ENCODE measurements around the gene APOL6. TPM values are rescaled to one million over a fixed set of nuclear protein-coding genes. Genes with fewer than 3 reads are reported as not detected.
"Not testable (repeated sequence)": the region's sequence is repeated elsewhere in the genome, so short reads cannot be mapped to it uniquely, and the experiment has no call there.

The APOL6 gene
- total RNA-seq, 1 experiment from 2014 or later, result 5.1 TPM

GRCh38 chr22:35616043-35616442 lies 32.2 kb upstream of the APOL6 start:
- no peak for DNase-seq (ENCODE audit: extremely low read depth, low read depth)

DNA sequence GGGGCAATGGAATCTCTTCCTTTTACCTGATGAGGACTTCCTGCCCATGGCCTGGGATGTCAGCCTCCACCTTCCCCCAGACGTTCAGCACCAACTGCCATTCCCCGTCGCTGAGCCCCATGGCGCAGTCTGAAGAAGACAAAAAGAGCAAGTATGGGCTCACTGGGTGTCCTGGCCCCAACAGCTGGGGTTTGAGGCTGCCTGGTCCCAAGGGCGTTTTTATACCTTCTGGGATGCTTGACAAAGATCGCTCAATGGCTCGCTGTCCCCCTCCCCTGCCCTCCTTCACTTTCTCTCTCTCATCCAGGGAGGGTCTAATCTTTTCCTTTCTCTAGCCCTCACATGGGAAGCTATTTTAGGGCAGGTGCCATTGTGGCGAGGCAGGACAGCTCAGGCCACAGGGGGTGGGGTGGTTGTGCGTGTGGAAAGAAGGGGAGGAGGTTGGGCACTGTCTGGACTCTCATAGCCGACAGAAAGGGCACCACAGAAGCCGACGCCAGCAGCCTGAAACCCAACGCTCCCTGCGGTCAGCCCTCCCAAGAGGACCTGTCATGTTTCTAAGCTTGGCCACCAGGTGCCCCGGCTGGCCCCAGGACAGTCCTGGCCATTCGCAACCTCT lies 31.0 kb upstream of the APOL6 start, which contains the start of gene MB:
MB (minus strand) TSS at position 193 of the 619 bp plus-strand sequence; CDS start at position 121, 72 bp downstream.
- no peak for DNase-seq (ENCODE audit: extremely low read depth, low read depth)

DNA sequence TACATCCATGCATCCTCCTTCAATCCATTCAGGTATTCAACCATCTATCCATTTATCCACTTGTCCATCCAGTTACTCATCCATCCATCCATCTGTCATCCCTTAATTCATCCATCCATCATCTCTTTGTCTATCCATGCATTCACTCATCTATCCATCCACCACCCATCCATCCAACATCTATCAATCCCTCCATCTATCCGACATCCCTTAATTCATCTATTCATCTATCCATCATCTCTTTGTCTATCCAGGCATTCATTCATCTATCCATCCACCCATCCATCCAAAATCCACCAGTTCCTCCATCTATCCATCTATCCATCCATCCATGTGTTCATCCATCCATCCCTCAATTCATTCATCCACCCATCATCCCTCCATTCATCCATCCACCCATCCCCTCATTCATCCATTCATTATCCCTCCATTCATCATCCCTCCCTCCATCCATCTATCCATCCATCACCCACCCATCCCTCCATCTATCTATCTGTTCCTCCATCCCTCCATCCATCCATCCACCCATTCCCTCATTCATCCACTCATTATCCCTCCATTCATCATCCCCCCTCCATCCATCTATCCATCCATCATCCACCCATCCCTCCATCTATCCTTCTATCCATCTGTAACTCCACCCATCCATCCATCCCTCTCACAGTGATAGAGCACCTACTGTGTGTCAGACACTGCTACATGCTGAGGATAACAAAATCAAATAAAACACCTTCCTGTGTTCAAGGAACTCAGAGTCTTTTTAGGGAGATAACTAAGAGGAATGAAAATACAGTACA lies 29.6 kb upstream of the APOL6 start:
- DNase-seq (ENCODE audit: extremely low read depth, low read depth), result no peak

GRCh38 chr22:35619336-35620094 lies 28.7 kb upstream of the APOL6 start:
- DNase-seq (ENCODE audit: extremely low read depth, low read depth), result no peak

DNA sequence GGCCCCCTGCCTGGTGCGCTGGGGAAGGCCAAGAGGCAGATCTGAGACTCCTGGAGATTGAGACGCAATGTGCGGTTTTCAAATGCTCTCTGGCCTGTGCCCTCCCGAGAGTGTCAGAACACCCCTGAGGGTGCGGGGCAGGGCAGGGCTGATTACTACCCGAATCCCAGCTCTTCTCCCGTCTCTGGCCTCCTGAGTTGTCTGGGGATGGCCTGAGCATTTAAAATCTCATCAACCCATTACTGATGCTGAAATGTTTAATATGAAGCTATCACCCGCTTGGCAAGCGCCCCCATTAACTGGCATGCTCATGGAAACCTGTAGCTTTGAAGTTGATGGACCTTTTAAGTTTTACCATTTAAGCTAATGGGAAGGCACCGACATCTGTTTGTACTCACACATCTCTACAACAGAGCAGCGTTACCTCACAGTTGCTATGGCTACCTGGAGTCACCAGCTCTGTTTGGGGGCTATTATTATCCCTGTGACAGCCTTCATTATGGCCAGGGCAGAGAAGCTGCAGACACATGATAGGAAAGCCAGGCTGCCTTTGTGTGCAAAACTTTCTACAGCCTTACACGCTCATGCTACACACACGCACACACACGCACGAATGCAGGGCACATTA lies 27.5 kb upstream of the APOL6 start:
- DNase-seq (ENCODE audit: extremely low read depth, low read depth), result no peak

GRCh38 chr22:35621451-35621850 lies 26.8 kb upstream of the APOL6 start:
- no peak for DNase-seq (ENCODE audit: extremely low read depth, low read depth)

GRCh38 chr22:35622191-35622913 lies 25.9 kb upstream of the APOL6 start:
- no peak for DNase-seq (ENCODE audit: extremely low read depth, low read depth)

DNA sequence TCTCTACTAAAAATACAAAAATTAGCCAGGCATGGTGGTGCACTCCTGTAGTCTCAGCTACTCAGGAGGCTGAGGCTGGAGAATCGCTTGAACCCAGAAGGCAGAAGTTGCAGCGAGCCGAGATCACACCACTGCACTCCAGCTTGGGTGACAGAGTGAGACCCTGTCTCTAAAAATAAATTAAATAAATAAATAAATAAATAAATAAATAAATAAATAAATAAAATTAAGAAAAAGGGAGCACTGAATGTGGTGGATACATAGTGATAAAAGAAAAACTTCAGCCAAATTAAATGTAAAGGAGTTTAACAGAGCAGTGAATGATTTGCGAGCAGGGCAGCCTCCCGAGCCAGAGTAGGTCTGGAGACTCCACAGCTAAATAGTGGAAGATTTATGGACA lies 24.4 kb upstream of the APOL6 start:
- DNase-seq (ENCODE audit: extremely low read depth, low read depth), result not testable (repeated sequence)

DNA sequence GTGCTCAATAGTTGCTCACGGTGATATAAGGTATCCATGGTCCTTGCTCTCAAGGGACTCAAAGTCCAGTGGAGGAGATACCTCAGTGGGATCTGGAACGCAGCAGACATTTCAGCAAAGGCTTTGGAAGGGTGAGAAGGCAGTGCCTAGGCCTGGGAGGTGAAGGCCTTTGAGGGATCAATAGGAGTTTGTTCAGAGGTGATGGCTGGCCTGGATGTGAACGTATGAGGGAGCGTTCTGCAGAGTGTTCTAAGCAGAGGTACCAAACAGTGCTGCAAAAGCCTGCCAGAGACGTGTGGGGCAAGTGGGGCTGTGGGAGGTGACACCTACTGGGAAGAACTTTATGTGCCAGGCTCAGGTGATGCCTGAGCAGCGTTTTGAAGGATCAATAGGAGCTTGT lies 23.7 kb upstream of the APOL6 start:
- no peak for DNase-seq (ENCODE audit: extremely low read depth, low read depth)

- DNase-seq (ENCODE audit: extremely low read depth, low read depth), result no peak
Measured at GRCh38 chr22:35625763-35626432, 22.3 kb upstream of the APOL6 start.

GRCh38 chr22:35627267-35628041 lies 20.8 kb upstream of the APOL6 start:
- DNase-seq (ENCODE audit: extremely low read depth, low read depth), result peak; percentile 69

DNA sequence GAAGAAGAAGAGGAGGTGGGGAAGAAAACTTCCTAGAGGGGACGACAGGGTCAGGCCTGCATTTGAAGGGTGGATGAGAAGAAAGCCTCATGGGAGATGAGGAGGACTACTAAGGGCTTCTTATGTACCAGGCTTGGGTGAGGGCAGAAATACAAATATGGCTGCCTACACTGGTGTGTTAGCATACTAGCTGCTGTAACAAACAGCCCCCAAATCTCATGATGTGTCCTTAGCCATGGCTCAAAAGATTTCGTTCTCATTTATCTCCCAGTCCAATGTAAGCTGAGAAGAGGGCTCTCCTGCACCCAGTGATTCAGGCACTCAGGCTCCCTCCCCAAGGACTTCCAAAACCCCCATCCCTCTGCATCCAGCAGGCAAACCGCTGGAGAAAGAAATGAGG lies 19.5 kb upstream of the APOL6 start:
- no peak for DNase-seq (ENCODE audit: extremely low read depth, low read depth)

DNA sequence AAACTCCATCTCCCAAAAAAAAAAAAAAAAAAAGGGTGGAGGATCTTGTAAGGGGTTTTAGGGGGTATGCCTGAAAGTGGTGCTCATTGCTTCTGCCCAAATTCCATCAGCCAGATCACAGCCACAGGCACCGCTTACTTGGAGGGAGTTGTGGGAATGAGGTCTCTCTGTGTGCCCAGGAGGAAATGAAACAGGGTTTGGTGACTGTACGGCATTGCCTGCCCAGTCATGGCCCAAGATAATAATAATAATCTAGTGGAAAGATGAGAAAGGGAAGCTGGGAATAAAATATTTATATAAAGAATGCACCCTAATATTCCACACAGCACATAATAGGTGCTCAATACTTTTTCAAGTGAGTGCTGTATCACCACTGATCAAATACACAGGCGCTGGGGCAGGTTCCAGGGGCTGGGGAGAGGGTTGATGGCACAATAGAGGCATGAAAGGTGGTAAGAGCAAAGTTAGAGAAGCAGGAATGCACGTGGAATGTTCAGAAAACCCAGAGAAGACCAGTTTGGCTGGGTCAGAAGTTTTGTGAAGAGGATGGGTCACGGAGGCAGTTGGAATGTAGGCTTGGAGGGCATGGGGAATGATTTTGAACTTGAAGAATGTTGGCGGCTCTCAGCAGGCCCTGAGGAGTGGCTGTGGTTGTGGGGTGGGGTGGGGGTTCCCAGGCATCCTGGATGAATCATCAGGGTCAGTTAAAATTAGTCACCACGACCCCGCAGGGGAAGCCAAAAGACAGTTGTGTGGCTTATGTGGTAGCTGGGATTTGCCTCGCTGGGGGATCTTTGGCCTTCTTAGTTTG lies 18.6 kb upstream of the APOL6 start:
- DNase-seq (ENCODE audit: extremely low read depth, low read depth), result peak; percentile 6

DNA sequence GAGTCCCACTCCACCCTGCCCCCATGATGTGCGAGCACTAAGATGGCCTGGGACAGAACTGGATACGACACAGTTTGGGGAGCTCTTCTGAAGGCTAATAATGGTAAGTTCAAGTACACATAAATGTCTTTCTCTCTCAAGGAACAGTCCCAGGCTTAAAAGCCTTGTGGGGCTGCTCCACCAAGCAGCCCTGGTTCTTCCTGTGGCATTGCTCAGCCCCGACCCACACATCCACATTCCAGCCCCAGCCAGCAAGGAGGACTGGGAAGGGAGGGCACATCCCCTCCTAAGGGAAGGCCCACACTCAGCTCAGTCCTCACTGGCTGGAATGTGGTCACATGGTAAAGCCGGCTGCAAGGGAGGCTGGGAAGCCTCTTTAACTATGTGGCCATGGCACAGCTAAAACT lies 17.9 kb upstream of the APOL6 start:
- no peak for DNase-seq (ENCODE audit: extremely low read depth, low read depth)

DNA sequence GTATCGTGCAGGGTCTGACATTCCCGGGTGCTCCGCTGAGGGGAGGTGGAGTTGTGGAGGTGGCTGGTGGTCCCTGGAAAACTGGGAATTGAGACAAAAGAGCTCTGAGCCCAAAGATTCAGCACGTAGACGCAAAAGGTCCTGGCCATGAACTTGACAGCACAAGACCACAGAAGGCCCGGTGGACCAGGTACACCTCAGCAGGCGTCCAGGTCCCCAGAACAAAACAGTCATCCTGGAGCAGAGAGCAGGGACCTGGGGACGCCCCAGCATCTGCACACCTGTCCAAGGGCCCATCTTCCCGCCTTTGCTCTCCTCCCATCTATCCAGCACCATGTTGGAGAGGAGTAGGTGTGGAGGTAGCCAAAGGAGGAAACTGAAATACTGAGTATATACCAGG lies 17.4 kb upstream of the APOL6 start:
- DNase-seq (ENCODE audit: extremely low read depth, low read depth), result no peak

DNA sequence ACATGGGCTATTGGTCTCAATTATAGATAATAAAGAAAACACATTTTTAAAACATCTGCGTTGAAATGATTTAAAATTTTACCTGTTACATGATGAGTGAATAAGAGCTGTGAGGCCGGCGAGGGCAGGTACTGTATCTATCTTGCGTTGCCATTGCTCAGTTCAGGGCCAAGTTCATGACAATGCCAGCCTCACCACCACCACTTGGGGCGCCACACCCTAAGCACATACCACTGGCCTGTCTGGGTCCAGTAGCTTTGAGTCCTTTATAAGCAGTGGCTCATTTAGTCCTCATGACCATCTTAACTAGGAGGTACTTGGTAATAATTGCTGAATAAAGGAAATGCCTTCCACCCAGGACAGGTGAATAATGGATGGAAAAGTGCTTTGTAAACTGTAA lies 16.6 kb upstream of the APOL6 start:
- DNase-seq (ENCODE audit: extremely low read depth, low read depth), result peak; percentile 43

GRCh38 chr22:35632935-35633334 lies 15.3 kb upstream of the APOL6 start:
- DNase-seq (ENCODE audit: extremely low read depth, low read depth), result no peak

DNA sequence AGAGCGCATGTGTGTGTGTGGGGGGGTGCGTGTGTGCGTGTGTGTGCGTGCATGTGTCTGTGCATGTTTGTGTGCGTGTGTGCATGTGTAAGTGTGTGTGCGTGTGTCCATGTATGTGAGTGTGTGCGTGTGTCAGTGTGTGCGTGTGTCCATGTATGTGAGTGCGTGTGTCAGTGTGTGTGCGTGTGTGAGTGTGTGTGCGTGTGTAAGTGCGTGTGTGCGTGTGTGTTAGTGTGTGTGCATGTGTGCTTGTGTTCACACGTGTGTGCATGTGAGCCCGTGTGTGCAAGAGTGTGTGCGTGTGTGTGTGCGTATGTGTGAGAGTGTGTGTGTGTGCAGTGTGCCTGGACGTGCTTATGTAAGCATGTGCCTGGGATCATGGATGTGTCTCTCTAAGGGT lies 14.7 kb upstream of the APOL6 start:
- no peak for DNase-seq (ENCODE audit: extremely low read depth, low read depth)

Measured in NCI-H460 (cell line).